GM18519 (cell line): ENCODE measurements around the gene SELENOP.
A peak's percentile ranks its signal among the peaks of the same experiment; 100 is the strongest.

ENCODE experiments used
- ATAC-seq: cut with Tn5 transposase; IDR thresholded peaks from one replicate; pipeline ENCODE4 v1.9.1; 2021; ENCODE audit warnings: mild to moderate bottlenecking, moderate library complexity; ENCODE audit not compliant: unreplicated experiment, low FRiP score

SELENOP gene

GRCh38 chr5:42799668-42800114 lies 12.0 kb downstream of the SELENOP start:
- ATAC-seq: no peak

- ATAC-seq: no peak
Measured at GRCh38 chr5:42799241-42799608, 12.5 kb downstream of the SELENOP start.

DNA sequence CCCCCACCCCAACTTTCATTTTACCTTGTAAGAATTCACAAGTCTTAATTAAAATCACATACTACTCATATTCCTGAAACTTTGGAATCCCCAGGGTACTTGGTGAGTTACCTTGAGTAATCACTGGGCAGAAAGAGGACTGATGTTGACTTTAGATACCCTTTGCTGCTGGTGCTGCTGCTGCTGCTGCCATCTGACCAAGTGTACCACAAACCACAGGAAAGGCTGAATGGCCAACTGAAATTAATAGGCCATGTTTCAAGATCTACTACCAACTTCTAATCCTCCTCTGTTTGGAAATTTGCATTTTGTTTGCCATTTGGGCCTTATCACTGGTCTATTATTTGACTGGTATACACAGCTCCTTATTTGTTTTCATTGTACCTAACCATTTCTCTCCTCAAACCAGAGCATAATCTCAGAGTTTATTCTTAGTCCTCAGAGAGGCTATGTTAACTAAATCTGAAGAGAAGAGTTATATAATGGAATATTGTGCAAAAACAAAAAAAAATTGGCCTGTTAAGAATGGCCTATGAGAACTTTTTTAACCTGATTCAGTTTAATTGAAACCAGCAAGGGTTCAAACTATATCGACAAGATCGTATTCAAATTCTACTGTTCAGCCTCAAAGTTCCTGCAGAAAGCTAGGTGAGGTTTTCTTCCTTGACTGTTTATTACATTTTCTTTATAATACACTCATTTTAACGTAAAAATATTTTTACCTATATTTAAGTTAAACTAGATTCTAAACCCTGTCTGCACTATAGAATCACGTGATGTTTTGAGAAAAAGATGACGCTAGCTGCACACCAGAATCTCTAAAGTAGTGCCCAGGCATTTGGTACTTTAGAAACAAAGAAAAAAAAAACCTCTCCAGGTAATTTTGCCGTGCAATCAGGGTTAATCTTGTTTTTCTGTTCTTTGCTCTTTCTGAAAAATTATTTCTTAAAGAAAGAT lies 13.1 kb downstream of the SELENOP start:
- no peak for ATAC-seq

- ATAC-seq: no peak
Measured at GRCh38 chr5:42791151-42791550, 20.5 kb downstream of the SELENOP start.

GRCh38 chr5:42787845-42788244 lies 23.8 kb downstream of the SELENOP start:
- ATAC-seq: no peak

GRCh38 chr5:42787073-42787472 lies 24.6 kb downstream of the SELENOP start:
- no peak for ATAC-seq

GRCh38 chr5:42785756-42786155 lies 25.9 kb downstream of the SELENOP start:
- ATAC-seq: no peak

GRCh38 chr5:42784132-42784531 lies 27.6 kb downstream of the SELENOP start:
- no peak for ATAC-seq

DNA sequence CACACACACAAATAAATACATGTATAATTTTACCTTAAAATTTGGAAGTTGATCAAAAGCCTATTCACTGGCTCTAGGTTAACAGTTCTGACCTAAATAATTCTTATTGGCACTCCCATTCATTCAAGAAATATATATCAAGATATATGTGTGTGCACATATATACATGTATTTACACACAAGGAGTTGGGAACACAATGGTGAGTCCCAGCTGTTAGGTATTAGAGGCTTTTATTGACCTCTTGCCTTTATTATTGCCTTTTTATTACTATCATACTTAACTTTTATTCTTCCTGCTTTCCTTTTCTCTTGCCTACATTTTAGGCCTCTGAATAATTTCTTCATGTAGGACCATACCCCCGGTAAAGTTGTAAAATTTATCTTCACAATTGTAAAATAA lies 30.1 kb downstream of the SELENOP start:
- ATAC-seq: no peak

DNA sequence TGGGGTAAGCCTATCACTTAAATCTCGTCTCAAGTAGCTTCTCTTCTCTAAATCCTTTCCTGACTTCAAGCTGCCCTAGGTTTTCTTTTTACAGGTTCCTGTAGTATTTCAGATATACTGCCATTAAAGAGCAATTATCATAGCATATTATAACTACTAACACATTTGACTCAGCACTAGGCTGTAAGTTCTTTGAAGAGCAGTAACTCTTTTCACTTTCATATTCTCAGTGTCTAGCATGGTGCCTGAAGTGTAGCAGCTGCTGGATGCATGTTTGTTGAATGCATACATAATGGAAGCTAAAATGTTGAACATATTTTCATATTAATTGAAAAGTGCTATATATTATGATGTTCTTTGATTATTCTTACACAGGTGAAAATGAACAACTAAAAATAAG lies 32.6 kb downstream of the SELENOP start:
- peak; percentile 82 for ATAC-seq

DNA sequence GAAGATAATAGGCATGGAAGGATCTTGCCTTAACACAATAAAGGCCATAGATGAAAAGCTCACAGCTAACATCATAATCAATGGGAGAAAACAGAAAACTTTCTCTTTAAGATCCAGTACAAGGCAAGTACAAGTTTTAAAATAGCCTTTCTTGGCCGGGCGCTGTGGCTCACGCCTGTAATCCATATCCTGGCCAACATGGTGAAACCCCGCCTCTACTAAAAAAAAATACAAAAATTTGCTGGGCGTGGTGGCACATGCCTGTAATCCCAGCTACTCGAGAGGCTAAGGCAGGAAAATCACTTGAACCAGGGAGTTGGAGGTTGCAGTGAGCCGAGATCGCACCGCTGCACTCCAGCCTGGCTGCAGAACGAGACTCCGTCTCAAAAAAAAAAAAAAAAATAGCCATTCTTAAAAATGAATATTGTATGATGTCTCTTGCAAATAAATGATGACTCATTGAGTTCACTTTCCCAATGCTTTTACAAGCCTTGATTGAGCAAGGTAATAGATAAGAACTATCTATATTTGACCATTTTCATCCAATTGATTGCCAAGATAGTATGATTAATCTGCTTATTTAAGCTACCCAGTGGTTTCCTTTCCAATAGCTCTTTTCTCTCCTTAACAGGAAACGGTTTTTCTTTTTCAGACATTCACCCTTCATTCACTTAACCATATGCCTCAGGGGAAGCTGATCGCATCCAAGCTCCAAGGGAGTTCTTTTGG lies 39.3 kb downstream of the SELENOP start:
- no peak for ATAC-seq

- no peak for ATAC-seq
Measured at GRCh38 chr5:42770003-42770402, 41.7 kb downstream of the SELENOP start.

DNA sequence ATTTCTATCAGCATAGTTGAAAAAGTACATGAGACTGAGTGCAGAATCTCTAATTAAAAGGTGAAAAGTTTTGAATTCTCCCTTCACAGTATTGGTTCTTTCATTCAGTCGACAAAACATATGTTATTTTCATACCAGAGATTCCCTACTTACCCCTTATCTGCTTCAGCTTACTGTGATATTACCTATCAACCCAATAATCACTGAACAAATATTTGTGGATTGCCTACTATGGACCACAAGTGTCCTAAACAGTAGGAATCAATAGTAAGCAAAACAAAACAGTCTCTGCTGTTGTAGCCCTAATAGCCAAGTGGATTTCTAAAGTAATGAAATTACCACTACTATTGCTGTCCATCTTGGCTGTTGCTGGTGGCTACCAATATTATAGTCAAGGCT lies 43.6 kb downstream of the SELENOP start:
- ATAC-seq: no peak

DNA sequence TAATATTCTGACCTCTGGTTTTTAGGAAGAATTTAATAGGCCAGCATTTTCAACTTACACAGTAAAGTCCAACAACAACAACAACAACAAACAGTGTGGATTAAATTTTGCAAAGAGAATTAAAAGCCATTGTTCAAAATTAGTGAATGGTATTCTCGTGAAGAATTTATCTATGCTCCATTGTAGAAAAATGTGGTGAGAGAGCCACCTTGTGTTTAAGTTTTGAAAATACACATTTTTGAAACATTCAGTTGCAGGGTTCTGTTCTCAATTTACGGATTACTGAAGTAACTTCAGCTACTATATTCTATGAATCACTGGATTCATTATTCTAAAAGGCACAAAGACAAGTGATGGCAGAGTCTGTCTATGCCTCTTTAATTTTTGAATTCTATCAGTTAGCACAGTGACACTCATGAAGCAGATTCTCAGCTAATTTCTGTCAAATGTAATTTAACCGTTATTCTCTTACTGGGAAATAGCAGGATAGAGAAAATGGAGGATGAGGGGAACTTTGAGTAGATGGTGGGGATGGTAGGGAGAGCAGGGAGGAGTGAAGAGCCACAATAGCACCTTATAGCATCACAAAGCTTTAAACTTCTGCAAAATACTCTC lies 44.1 kb downstream of the SELENOP start:
- no peak for ATAC-seq

DNA sequence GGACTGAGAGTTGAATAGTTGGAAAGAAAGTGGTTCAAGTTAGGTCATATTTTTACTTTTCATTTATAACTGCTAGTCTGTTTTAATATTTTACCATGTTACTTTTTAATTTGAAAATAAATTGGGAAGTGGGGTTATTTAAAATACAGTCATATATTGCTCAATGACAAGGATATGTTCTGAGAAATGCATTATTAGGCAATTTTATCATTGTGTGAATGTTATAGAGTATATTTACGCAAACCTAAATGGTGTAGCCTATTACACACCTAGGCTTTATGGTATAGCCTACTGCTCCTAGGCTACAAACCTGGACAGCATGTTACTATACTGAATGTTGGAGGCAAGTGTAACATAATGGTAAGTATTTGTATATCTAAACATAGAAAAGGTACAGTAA lies 49.9 kb downstream of the SELENOP start:
- ATAC-seq: no peak

DNA sequence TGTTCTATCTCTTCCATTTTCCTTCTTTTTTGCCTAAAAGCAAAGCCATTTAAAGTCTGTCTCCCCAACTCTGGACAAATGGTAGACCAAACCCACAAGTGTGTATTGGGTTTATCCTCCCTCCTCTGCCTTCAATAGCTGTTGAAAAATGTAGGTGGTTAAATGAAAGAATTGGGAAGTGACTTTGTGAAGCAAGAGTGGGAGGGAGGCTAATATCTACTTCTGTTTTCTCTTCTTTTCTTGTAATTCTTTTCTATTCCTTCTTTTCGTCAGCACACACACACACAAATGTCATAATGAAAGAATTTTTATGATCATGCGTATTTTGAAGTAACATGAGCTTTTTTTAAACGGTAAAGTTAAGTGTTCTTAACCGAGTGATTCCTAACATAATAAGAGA lies 51.3 kb downstream of the SELENOP start:
- ATAC-seq: no peak

DNA sequence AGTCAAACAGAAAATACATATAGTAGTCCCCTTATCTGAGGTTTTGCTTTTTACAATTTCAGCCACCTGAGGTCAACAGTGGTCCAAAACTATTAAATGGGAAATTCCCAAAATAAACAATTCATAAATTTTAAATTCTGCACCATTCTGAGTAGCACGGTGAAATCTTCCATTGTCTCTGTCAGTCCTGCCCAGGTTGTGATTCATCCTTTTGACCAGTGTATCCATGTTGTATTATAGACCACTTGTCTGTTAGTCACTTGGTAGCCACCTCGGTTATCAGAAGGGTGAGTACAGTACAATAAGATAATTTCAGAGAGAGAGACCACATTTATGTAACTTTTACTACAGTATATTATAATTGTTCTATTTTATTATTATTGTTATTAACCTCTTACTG lies 52.2 kb downstream of the SELENOP start:
- ATAC-seq: no peak

DNA sequence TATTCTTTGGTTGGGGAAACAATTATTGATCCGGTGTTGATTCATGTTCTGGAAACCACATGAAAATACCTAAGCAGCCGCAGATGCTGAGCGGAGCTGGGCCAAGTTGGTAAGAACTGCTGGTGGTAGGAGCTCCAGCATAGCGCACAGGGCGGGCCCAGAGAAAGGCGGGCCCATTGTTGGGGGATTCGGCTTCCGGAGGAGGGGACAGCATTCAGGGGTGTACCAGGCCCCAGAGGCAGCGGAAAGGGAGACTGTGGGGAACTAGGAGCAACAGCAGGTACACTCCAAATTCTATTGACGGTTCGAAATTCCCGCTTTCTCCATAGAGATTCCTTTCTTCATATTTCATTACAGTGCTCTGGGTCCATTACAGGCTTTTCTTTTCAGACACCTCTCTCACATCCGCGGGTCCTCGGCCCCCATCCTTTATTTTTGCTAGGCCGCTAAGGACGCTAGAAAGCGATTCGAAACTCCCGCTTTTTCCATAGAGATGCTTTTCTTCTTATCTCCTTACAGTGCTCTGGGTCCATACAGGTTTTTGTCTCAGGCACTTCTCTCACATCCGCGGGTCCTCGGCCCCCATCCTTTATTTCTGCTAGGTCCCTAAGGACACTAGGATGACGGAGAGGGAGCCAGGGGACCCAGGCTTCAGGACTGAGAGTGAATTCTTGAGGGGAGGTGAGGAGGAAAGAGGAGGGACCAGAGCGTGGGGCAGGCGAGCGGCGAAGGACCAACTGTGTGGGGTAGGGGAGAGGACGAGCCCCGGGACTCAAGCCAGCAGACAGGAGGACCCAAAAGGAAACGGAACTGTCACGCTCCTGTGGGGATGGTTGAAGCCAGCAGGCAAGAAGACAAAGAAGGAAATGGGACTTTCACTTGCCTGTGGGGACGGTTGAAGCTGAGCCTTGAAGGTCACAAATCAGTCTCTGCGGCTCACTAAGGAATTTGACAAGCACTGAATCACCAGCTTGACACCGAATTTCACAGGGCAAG lies 54.8 kb downstream of the SELENOP start, which contains the start of gene CCDC152:
Gene CCDC152, plus strand, starts transcription at position 213 of the 996 bp plus-strand sequence. CDS start 2,304 bp downstream, outside the sequence.
- ATAC-seq: peak; percentile 95

GRCh38 chr5:42753099-42753498 lies 58.6 kb downstream of the SELENOP start:
- no peak for ATAC-seq

DNA sequence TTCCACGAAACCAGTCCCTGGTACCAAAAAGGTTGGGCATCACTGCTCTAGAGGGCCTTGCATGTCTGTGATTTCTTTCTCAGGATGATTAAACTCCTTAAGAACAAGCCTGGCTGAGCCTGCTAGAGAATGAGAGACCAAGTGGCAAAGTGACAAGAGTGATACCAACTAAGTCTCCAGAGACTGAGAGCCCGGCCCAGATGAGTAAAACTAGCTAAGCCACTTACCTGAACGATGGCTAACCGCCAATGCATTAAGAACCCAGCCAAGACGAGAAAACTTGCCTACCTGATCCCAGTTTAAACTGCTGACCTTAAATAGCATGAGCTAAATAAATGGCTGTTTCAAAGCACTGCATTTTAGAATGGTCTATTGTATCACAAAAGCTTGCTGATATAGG lies 60.6 kb downstream of the SELENOP start:
- no peak for ATAC-seq
